Body of pancreas (tissue), 4 donors: ENCODE results near the gene GRM4. TPM values are rescaled to one million over a fixed set of nuclear protein-coding genes. Genes with fewer than 3 reads are reported as not detected.

Source experiments
- ATAC-seq: fragments of 150-250 bp; one replicate; pipeline ENCODE4 v1.9.1; 2016
- DNase-seq, 4 donors: peaks; one replicate each; pipeline ENCODE4 v3.0.0-alpha.2; 2019
- H3K27ac ChIP-seq, 4 donors: fragments of 200-600 bp; sonication (generic); 1 replicate in 3 of 4; 2 replicates in 1 of 4; pipeline versions ENCODE4 v1.5.1 to v1.6.1; 2016 to 2019; ENCODE audit warnings: mild to moderate bottlenecking in 1 of 4, mixed read lengths in 1 of 4, moderate library complexity in 1 of 4
- H3K27me3 ChIP-seq, 2 donors: fragments of 200-600 bp; sonication (generic); one replicate each; pipeline ENCODE4 v1.6.0; 2016; ENCODE audit warnings: mild to moderate bottlenecking in 1 of 2
- H3K36me3 ChIP-seq, 2 donors: fragments of 200-600 bp; sonication (generic); replicated peaks in 1 of 2; 2 replicates each; pipeline ENCODE4 v1.5.1; 2016; ENCODE audit warnings: low read depth in 2 of 2; ENCODE audit not compliant: insufficient read depth in 1 of 2
- H3K4me1 ChIP-seq: fragments of 200-600 bp; sonication (generic); one replicate; pipeline ENCODE4 v1.6.0; 2016
- H3K4me3 ChIP-seq, 2 donors: fragments of 200-600 bp; sonication (generic); 1 replicate in 1 of 2; 2 replicates in 1 of 2; pipeline ENCODE4 v1.5.1; 2016 to 2019
- H3K9me3 ChIP-seq, 3 donors: fragments of 200-600 bp; sonication (generic); 1 replicate in 2 of 3; 2 replicates in 1 of 3; pipeline ENCODE4 v1.5.1; 2016
- CTCF ChIP-seq, 7 experiments: fragments of 450-650 bp in 4 of 7; fragments of 200-600 bp in 3 of 7; sonication (generic) in 3 of 7; IDR thresholded peaks; one replicate each; pipeline ENCODE4 v1.5.1; 2016 to 2019; ENCODE audit warnings: antibody characterized with exemption in 7 of 7
- POLR2A ChIP-seq, 3 donors: fragments of 450-650 bp; IDR thresholded peaks; one replicate each; pipeline ENCODE4 v1.6.1; 2016; ENCODE audit warnings: antibody characterized with exemption in 3 of 3, mild to moderate bottlenecking in 2 of 3
- WGBS, 2 donors: methylation state at CpG; one replicate each; pipeline ENCODE4 v1.1.5; 2017; 5-methylcytosine and 5-hydroxymethylcytosine counted together
- intact Hi-C: fragments of 100-400 bp; cut with DNase I; formaldehyde crosslinking; loops from one replicate; pipeline ENCODE4 v1.15.1; 2023
- total RNA-seq, 2 donors: library from RNA; depleted of rRNA; stranded (reverse); fragments of >200 nt; gene quantifications; one replicate each; pipeline ENCODE4 v1.1.0, GENCODE V29; 2016

GRM4 gene
- total RNA-seq, 2 donors from 2014 or later = 0.33 TPM; not detected in 1

GRCh38 chr6:34015586-34015985 lies 130.3 kb downstream of the GRM4 start:
- DNase-seq = no peak
- no peaks in the 10 kb centered on the region for H3K36me3 ChIP-seq
- no peak overlapping the region for H3K4me3 ChIP-seq
- no peak for ATAC-seq
- H3K27me3 ChIP-seq = no peaks in the 10 kb centered on the region
- H3K9me3 ChIP-seq = no peaks in the 10 kb centered on the region
- TF ChIP-seq POLR2A (IDR thresholded peaks at IDR 0.05) = no peak
- no peaks in the 10 kb centered on the region for H3K4me1 ChIP-seq
- 59 to 64% methylated on average over 6 of the region's 6 CpGs for WGBS, 2 donors
- H3K27ac ChIP-seq = no peak overlapping the region
- intact Hi-C loops = no loop called here

- intact Hi-C loops = no loop called here
- Histone ChIP-seq H3K9me3 (no peaks in the 10 kb centered on the region), H3K27me3 (no peaks in the 10 kb centered on the region), H3K27ac (no peak overlapping the region), H3K4me3 (no peak overlapping the region), H3K36me3 (no peaks in the 10 kb centered on the region), H3K4me1 (no peaks in the 10 kb centered on the region)
- ATAC-seq (no peak), DNase-seq (no peak)
- TF ChIP-seq CTCF (IDR thresholded peaks at IDR 0.05) = no peak
- no peak for TF ChIP-seq POLR2A (IDR thresholded peaks at IDR 0.05)
- WGBS, 2 donors = 51 to 57% methylated on average over 5 of the region's 5 CpGs
Measured at GRCh38 chr6:34011264-34011663, 134.6 kb downstream of the GRM4 start.

DNA sequence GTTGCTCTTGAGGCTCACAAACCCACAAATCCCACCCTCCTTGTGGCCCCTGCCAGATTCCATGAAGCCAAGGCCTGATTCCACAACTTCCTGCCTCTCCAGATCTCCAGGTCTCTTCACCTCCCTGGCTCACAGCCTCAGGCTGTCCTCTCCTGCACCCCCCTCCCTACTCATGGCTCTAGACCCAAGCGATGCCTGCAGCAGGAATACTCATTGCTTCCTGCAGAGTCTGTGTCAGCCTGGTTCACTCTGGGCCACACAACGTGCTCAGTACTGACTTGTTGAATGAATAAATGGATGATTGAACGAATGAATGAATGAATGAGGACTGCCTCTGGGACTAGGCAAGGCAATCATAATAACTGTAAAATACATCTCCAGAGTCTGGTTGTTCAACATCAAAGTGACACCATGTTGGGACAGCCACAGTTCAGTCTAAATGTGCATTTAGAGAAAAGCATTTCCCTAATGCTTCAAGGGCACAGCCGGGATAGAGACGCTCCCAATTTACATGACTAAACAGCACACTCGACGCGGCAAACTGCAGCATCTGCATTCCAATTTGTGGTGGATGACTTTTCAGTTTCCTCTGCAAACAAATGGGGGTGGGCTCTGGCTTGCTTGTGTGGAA lies 139.9 kb downstream of the GRM4 start:
- no peaks in the 10 kb centered on the region for H3K36me3 ChIP-seq
- intact Hi-C loops = no loop called here
- H3K9me3 ChIP-seq = no peaks in the 10 kb centered on the region
- no peak for ATAC-seq
- no peak for TF ChIP-seq POLR2A (IDR thresholded peaks at IDR 0.05)
- no peak for TF ChIP-seq CTCF (IDR thresholded peaks at IDR 0.05)
- H3K27ac ChIP-seq = no peak overlapping the region
- H3K27me3 ChIP-seq = no peaks in the 10 kb centered on the region
- H3K4me1 ChIP-seq = no peaks in the 10 kb centered on the region
- H3K4me3 ChIP-seq = no peak overlapping the region
- whole genome bisulfite sequencing, 2 donors = 58 to 69% methylated on average over 8 of the region's 8 CpGs
- DNase-seq = no peak

- H3K4me1 ChIP-seq = no peaks in the 10 kb centered on the region
- no peak overlapping the region for H3K27ac ChIP-seq
- TF ChIP-seq CTCF (IDR thresholded peaks at IDR 0.05) (no peak), POLR2A (IDR thresholded peaks at IDR 0.05) (no peak)
- no peaks in the 10 kb centered on the region for H3K9me3 ChIP-seq
- H3K27me3 ChIP-seq = no peaks in the 10 kb centered on the region
- no peak for DNase-seq
- no peaks in the 10 kb centered on the region for H3K36me3 ChIP-seq
- no peak overlapping the region for H3K4me3 ChIP-seq
- intact Hi-C loops = no loop called here
- no peak for ATAC-seq
- WGBS, 2 donors = 79 to 91% methylated on average over 1 of the region's 1 CpG
Measured at GRCh38 chr6:34004706-34005105, 141.2 kb downstream of the GRM4 start.

DNA sequence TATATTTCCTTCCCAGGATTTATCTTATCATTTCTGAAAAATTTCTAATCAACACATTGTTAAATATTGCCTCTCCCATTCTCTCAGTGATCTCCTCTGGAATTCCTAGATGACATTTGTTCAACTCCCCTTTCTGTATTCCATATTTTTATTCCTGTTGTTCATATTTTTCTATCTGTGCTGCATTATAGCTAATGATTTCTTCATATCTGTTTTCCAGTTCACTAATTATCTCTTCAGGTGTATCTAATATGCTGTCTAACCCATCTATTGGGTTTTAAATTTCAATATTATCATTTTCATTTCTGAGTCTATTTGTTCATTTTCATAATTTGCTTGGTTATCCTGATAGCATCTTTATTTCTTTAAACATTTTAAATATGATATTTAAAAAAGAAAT lies 141.9 kb downstream of the GRM4 start:
- TF ChIP-seq POLR2A (IDR thresholded peaks at IDR 0.05) = no peak
- TF ChIP-seq CTCF (IDR thresholded peaks at IDR 0.05) = no peak
- no peak overlapping the region for H3K4me3 ChIP-seq
- no peaks in the 10 kb centered on the region for H3K36me3 ChIP-seq
- no peak overlapping the region for H3K27ac ChIP-seq
- ATAC-seq = no peak
- no peak for DNase-seq
- intact Hi-C loops = no loop called here
- no peaks in the 10 kb centered on the region for H3K4me1 ChIP-seq
- H3K9me3 ChIP-seq = no peaks in the 10 kb centered on the region
- H3K27me3 ChIP-seq = no peaks in the 10 kb centered on the region
